ENCODE measurements around the gene ABLIM1.

Gene ABLIM1

GRCh38 chr10:114534571-114534981, 123.5 kb downstream of the ABLIM1 start:
- Histone ChIP-seq H3K4me3 (ENCODE audit: severe bottlenecking) (no peak overlapping the region), H3K36me3 (ENCODE audit: low read depth) (no peaks in the 10 kb centered on the region), H3K4me1 (ENCODE audit: insufficient read depth, poor library complexity, severe bottlenecking) (no peaks in the 10 kb centered on the region), H3K27me3 (ENCODE audit: insufficient read depth, poor library complexity, severe bottlenecking) (no peaks in the 10 kb centered on the region), H3K9me3 (ENCODE audit: severe bottlenecking) (no peaks in the 10 kb centered on the region), H3K27ac (ENCODE audit: poor library complexity, severe bottlenecking) (no peak overlapping the region)
- ATAC-seq (ENCODE audit: low read depth), result no peak
- no peak for TF ChIP-seq CTCF (IDR thresholded peaks at IDR 0.05; ENCODE audit: poor library complexity, severe bottlenecking)
- DNase-seq (ENCODE audit: low spot score), result no peak

- ATAC-seq (ENCODE audit: low read depth) (no peak), DNase-seq (ENCODE audit: low spot score) (no peak)
- no peak overlapping the region for H3K4me3 ChIP-seq (ENCODE audit: severe bottlenecking)
- H3K4me1 ChIP-seq (ENCODE audit: insufficient read depth, poor library complexity, severe bottlenecking), result no peaks in the 10 kb centered on the region
- no peaks in the 10 kb centered on the region for H3K9me3 ChIP-seq (ENCODE audit: severe bottlenecking)
- no peaks in the 10 kb centered on the region for H3K36me3 ChIP-seq (ENCODE audit: low read depth)
- H3K27ac ChIP-seq (ENCODE audit: poor library complexity, severe bottlenecking), result no peak overlapping the region
- H3K27me3 ChIP-seq (ENCODE audit: insufficient read depth, poor library complexity, severe bottlenecking), result no peaks in the 10 kb centered on the region
- TF ChIP-seq CTCF (IDR thresholded peaks at IDR 0.05; ENCODE audit: poor library complexity, severe bottlenecking), result no peak
Observed at GRCh38 chr10:114532226-114532625, 125.8 kb downstream of the ABLIM1 start.

GRCh38 chr10:114526504-114527238, 131.4 kb downstream of the ABLIM1 start:
- H3K4me1 ChIP-seq (ENCODE audit: insufficient read depth, poor library complexity, severe bottlenecking), result peaks cover 9% of the 10 kb centered on the region
- peak overlapping the region; percentile 67 for H3K27ac ChIP-seq (ENCODE audit: poor library complexity, severe bottlenecking)
- peak; percentile 96 for ATAC-seq (ENCODE audit: low read depth)
- H3K4me3 ChIP-seq (ENCODE audit: severe bottlenecking), result peak overlapping the region; percentile 39
- no peaks in the 10 kb centered on the region for H3K9me3 ChIP-seq (ENCODE audit: severe bottlenecking)
- H3K36me3 ChIP-seq (ENCODE audit: low read depth), result no peaks in the 10 kb centered on the region
- no peak for TF ChIP-seq CTCF (IDR thresholded peaks at IDR 0.05; ENCODE audit: poor library complexity, severe bottlenecking)
- no peaks in the 10 kb centered on the region for H3K27me3 ChIP-seq (ENCODE audit: insufficient read depth, poor library complexity, severe bottlenecking)
- DNase-seq (ENCODE audit: low spot score), result peak; percentile 82

- ATAC-seq (ENCODE audit: low read depth) (peak; percentile 4; the same call in 2 of the 3 replicates), DNase-seq (ENCODE audit: low spot score) (no peak)
- H3K27me3 ChIP-seq (ENCODE audit: insufficient read depth, poor library complexity, severe bottlenecking), result no peaks in the 10 kb centered on the region
- H3K36me3 ChIP-seq (ENCODE audit: low read depth), result no peaks in the 10 kb centered on the region
- H3K9me3 ChIP-seq (ENCODE audit: severe bottlenecking), result no peaks in the 10 kb centered on the region
- peak overlapping the region; percentile 39 for H3K4me3 ChIP-seq (ENCODE audit: severe bottlenecking)
- peaks cover 9% of the 10 kb centered on the region for H3K4me1 ChIP-seq (ENCODE audit: insufficient read depth, poor library complexity, severe bottlenecking)
- TF ChIP-seq CTCF (IDR thresholded peaks at IDR 0.05; ENCODE audit: poor library complexity, severe bottlenecking), result no peak
- peak overlapping the region; percentile 67 for H3K27ac ChIP-seq (ENCODE audit: poor library complexity, severe bottlenecking)
Observed at GRCh38 chr10:114526126-114526503, 132.0 kb downstream of the ABLIM1 start.

- no peaks in the 10 kb centered on the region for H3K27me3 ChIP-seq (ENCODE audit: insufficient read depth, poor library complexity, severe bottlenecking)
- peak overlapping the region; percentile 67 for H3K27ac ChIP-seq (ENCODE audit: poor library complexity, severe bottlenecking)
- H3K9me3 ChIP-seq (ENCODE audit: severe bottlenecking), result no peaks in the 10 kb centered on the region
- no peak for TF ChIP-seq CTCF (IDR thresholded peaks at IDR 0.05; ENCODE audit: poor library complexity, severe bottlenecking)
- ATAC-seq (ENCODE audit: low read depth) (peak; percentile 41), DNase-seq (ENCODE audit: low spot score) (no peak)
- peak overlapping the region; percentile 39 for H3K4me3 ChIP-seq (ENCODE audit: severe bottlenecking)
- no peaks in the 10 kb centered on the region for H3K36me3 ChIP-seq (ENCODE audit: low read depth)
- peaks cover 14% of the 10 kb centered on the region for H3K4me1 ChIP-seq (ENCODE audit: insufficient read depth, poor library complexity, severe bottlenecking)
Observed at GRCh38 chr10:114525368-114525949, 132.6 kb downstream of the ABLIM1 start.

All from RWPE2 (cell line).